ENCODE data around the gene ZNF836. TPM values are rescaled to one million over a fixed set of nuclear protein-coding genes. Genes with fewer than 3 reads are reported as not detected.

ZNF836 gene
- total RNA-seq, 1 donor from 2014 or later = 19.1 TPM

GRCh38 chr19:52191389-52191788 lies 20.0 kb upstream of the ZNF836 start:
- Mint-ChIP-seq H3K4me3 (peak overlapping the region; percentile 99), H3K27ac (peak overlapping the region; percentile 100), H3K27me3 (ENCODE audit: low read depth) (no peaks in the 10 kb centered on the region), H3K4me1 (peaks cover 27% of the 10 kb centered on the region), H3K9me3 (no peaks in the 10 kb centered on the region), H3K36me3 (peaks cover 13% of the 10 kb centered on the region)
- DNase-seq (ENCODE audit: low spot score in 2 of 2, unreplicated experiment in 2 of 2) = no peak
- no peak for TF ChIP-seq CTCF (IDR thresholded peaks at IDR 0.05; ENCODE audit: unreplicated experiment)

- Mint-ChIP-seq H3K4me1 (peaks cover 27% of the 10 kb centered on the region), H3K27me3 (ENCODE audit: low read depth) (no peaks in the 10 kb centered on the region), H3K9me3 (no peaks in the 10 kb centered on the region), H3K36me3 (peaks cover 13% of the 10 kb centered on the region), H3K4me3 (peak overlapping the region; percentile 99), H3K27ac (peak overlapping the region; percentile 100)
- TF ChIP-seq CTCF (IDR thresholded peaks at IDR 0.05; ENCODE audit: unreplicated experiment) = no peak
- no peak for DNase-seq (ENCODE audit: low spot score in 2 of 2, unreplicated experiment in 2 of 2)
These were observed 19.3 kb upstream of the ZNF836 start for GRCh38 chr19:52190487-52191293.

GRCh38 chr19:52189735-52190486 lies 18.5 kb upstream of the ZNF836 start, which contains the start of gene PPP2R1A:
PPP2R1A (plus strand) TSS chr19:52190052; CDS start chr19:52190097, 45 bp downstream.
- Mint-ChIP-seq H3K27ac (peak within 1 kb of the TSS; percentile 100), H3K4me3 (peak within 1 kb of the TSS; percentile 99), H3K27me3 (ENCODE audit: low read depth) (no peaks in the 10 kb centered on the region), H3K4me1 (peaks cover 27% of the 10 kb centered on the region), H3K9me3 (no peaks in the 10 kb centered on the region), H3K36me3 (peaks cover 11% of the 10 kb centered on the region)
- no peak for TF ChIP-seq CTCF (IDR thresholded peaks at IDR 0.05; ENCODE audit: unreplicated experiment)
- DNase-seq (ENCODE audit: low spot score in 2 of 2, unreplicated experiment in 2 of 2) = peak; percentile 96 to 99

- H3K27me3 Mint-ChIP-seq (ENCODE audit: low read depth) = no peaks in the 10 kb centered on the region
- peak overlapping the region; percentile 100 for H3K27ac Mint-ChIP-seq
- no peak for TF ChIP-seq CTCF (IDR thresholded peaks at IDR 0.05; ENCODE audit: unreplicated experiment)
- DNase-seq (ENCODE audit: low spot score in 2 of 2, unreplicated experiment in 2 of 2) = peak; percentile 95
- peaks cover 27% of the 10 kb centered on the region for H3K4me1 Mint-ChIP-seq
- no peaks in the 10 kb centered on the region for H3K9me3 Mint-ChIP-seq
- peak overlapping the region; percentile 99 for H3K4me3 Mint-ChIP-seq
- peaks cover 7% of the 10 kb centered on the region for H3K36me3 Mint-ChIP-seq
These were observed 17.7 kb upstream of the ZNF836 start for GRCh38 chr19:52188822-52189734.

- H3K27ac Mint-ChIP-seq = no peak overlapping the region
- no peak overlapping the region for H3K4me3 Mint-ChIP-seq
- H3K4me1 Mint-ChIP-seq = peaks cover 20% of the 10 kb centered on the region
These were observed 16.0 kb upstream of the ZNF836 start for GRCh38 chr19:52187407-52187806.

More at GRCh38 chr19:52187407-52187806, 16.0 kb upstream of the ZNF836 start:
- no peaks in the 10 kb centered on the region for H3K27me3 Mint-ChIP-seq (ENCODE audit: low read depth)
- TF ChIP-seq CTCF (IDR thresholded peaks at IDR 0.05; ENCODE audit: unreplicated experiment) = no peak
- peaks cover 2% of the 10 kb centered on the region for H3K36me3 Mint-ChIP-seq
- no peak for DNase-seq (ENCODE audit: low spot score in 2 of 2, unreplicated experiment in 2 of 2)
- H3K9me3 Mint-ChIP-seq = no peaks in the 10 kb centered on the region
